DOHH2 (cell line): ENCODE measurements around the gene DHX38.

ENCODE experiments used
- H3F3A ChIP-seq: fragments of 200-600 bp; sonication (generic), shearing (Covaris generic); 2 replicates; pipeline ENCODE4 v1.6.0; 2016; ENCODE audit warnings: antibody characterized with exemption, mild to moderate bottlenecking; ENCODE audit not compliant: control insufficient read depth, insufficient read depth
- H3K27ac ChIP-seq: fragments of 200-600 bp; sonication (generic); 2 replicates; pipeline ENCODE4 v1.5.1; 2014; ENCODE audit warnings: low read depth, mild to moderate bottlenecking, low read length, moderate library complexity
- H3K27me3 ChIP-seq: fragments of 200-600 bp; sonication (generic); 2 replicates; pipeline ENCODE4 v1.6.1; 2014; ENCODE audit warnings: mild to moderate bottlenecking, low read length, mixed read lengths; ENCODE audit not compliant: control insufficient read depth
- H3K36me3 ChIP-seq: fragments of 200-600 bp; sonication (generic); 2 replicates; pipeline ENCODE4 v1.6.1; 2014; ENCODE audit warnings: mild to moderate bottlenecking, low read length, moderate library complexity, mixed read lengths; ENCODE audit not compliant: control insufficient read depth
- H3K4me1 ChIP-seq: fragments of 200-600 bp; sonication (generic); 2 replicates; pipeline ENCODE4 v1.6.1; 2014; ENCODE audit warnings: mild to moderate bottlenecking, low read length, mixed read lengths; ENCODE audit not compliant: control insufficient read depth
- H3K4me2 ChIP-seq: fragments of 200-600 bp; sonication (generic); 2 replicates; pipeline ENCODE4 v1.6.0; 2014; ENCODE audit warnings: mild to moderate bottlenecking, low read length, moderate library complexity
- H3K4me3 ChIP-seq: fragments of 200-600 bp; sonication (generic); 2 replicates; pipeline ENCODE4 v1.5.1; 2014; ENCODE audit warnings: mild to moderate bottlenecking, low read length, mixed read lengths
- H3K79me2 ChIP-seq: fragments of 200-600 bp; sonication (generic); 2 replicates; pipeline ENCODE4 v1.6.1; 2014; ENCODE audit warnings: mild to moderate bottlenecking, low read length, mixed read lengths; ENCODE audit not compliant: control insufficient read depth
- H3K9me2 ChIP-seq: fragments of 200-600 bp; sonication (generic); replicated peaks from 2 replicates; pipeline ENCODE4 v1.6.1; 2014; ENCODE audit warnings: mild to moderate bottlenecking, low read length, mixed read lengths; ENCODE audit not compliant: control insufficient read depth
- H3K9me3 ChIP-seq: fragments of 200-600 bp; sonication (generic); 2 replicates; pipeline ENCODE4 v1.6.1; 2014; ENCODE audit warnings: antibody characterized with exemption, low read length, mixed read lengths; ENCODE audit not compliant: control insufficient read depth, insufficient read depth
- H4K20me1 ChIP-seq: fragments of 200-600 bp; sonication (generic); 2 replicates; pipeline ENCODE4 v1.6.0; 2014; ENCODE audit warnings: low read depth, mild to moderate bottlenecking, antibody characterized with exemption, low read length, moderate library complexity; ENCODE audit not compliant: control insufficient read depth, insufficient read depth
- CTCF ChIP-seq: fragments of 200-600 bp; sonication (generic); IDR thresholded peaks from one replicate; pipeline ENCODE4 v1.5.1; 2014; ENCODE audit warnings: antibody characterized with exemption, mild to moderate bottlenecking, low read depth, low read length; ENCODE audit not compliant: poor library complexity, severe bottlenecking
- EZH2phosphoT487 ChIP-seq: fragments of 200-600 bp; sonication (generic); IDR thresholded peaks from 2 replicates; pipeline ENCODE4 v1.6.1; 2017; ENCODE audit warnings: borderline replicate concordance, mild to moderate bottlenecking, antibody characterized with exemption, low read length, moderate library complexity, mixed read lengths

DHX38 gene

DNA sequence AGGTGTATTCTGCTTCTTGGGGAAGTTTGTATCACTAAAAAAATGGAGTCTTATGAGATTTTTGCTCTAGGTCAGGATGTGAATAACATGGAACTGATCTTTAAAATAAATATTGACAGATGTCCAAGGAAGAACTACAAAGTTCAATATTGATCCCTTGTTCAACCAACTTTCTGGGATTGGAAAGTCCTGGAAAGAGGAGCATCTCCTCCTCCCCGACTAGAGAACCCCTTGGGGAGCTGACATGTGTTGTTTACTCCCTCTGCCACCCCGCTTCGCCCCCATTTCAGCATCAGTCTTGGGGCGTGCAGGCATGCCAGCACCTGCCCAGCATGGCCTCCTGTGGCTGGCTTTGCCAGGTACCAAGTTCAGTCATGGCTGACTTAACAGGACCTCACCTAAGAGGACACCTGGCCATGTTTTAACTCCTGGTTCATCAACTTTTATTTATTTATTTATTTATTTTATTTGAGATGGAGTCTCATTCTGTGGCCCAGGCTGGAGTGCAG is 44.5 kb downstream of the DHX38 start:
- peaks cover 3% of the 10 kb centered on the region; the same call in 1 of the 2 replicates for H3K27me3 ChIP-seq
- no peaks in the 10 kb centered on the region for H3K4me1 ChIP-seq
- no peaks in the 10 kb centered on the region for H3K79me2 ChIP-seq
- H4K20me1 ChIP-seq = no peaks in the 10 kb centered on the region
- no peak overlapping the region for H3K4me3 ChIP-seq
- no peaks in the 10 kb centered on the region for H3F3A ChIP-seq
- H3K4me2 ChIP-seq = no peak overlapping the region
- H3K27ac ChIP-seq = no peak overlapping the region
- H3K9me3 ChIP-seq = no peaks in the 10 kb centered on the region
- TF ChIP-seq EZH2phosphoT487 = no peak
- no peak for TF ChIP-seq CTCF
- no peaks in the 10 kb centered on the region for H3K36me3 ChIP-seq
- H3K9me2 ChIP-seq = no peaks in the 10 kb centered on the region

DNA sequence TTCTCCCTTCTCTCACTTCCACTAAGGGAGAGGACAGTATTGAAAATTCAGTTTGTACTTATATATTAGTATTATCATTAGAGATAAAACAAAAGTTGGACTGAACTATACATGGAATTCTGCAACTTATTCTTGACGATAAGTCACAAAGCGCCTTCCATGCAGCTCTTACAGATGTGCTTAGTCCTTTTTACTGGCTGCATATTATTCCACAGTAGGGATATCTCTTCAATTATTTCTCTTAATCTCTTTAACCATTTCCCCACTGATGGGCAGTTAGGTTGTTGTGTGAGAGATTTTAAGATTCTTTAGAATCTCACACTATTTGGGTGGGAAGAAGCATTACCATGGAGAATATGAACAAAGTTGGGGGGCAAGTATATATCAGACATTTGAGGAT is 46.3 kb downstream of the DHX38 start:
- no peak overlapping the region for H3K27ac ChIP-seq
- H3K9me3 ChIP-seq = no peaks in the 10 kb centered on the region
- no peaks in the 10 kb centered on the region for H3K4me1 ChIP-seq
- no peaks in the 10 kb centered on the region for H4K20me1 ChIP-seq
- H3K79me2 ChIP-seq = no peaks in the 10 kb centered on the region
- no peak for TF ChIP-seq EZH2phosphoT487
- no peak for TF ChIP-seq CTCF
- H3K36me3 ChIP-seq = no peaks in the 10 kb centered on the region
- H3K9me2 ChIP-seq = no peaks in the 10 kb centered on the region
- H3K27me3 ChIP-seq = peaks cover 3% of the 10 kb centered on the region; the same call in 1 of the 2 replicates
- no peak overlapping the region for H3K4me2 ChIP-seq
- H3K4me3 ChIP-seq = no peak overlapping the region
- no peaks in the 10 kb centered on the region for H3F3A ChIP-seq

DNA sequence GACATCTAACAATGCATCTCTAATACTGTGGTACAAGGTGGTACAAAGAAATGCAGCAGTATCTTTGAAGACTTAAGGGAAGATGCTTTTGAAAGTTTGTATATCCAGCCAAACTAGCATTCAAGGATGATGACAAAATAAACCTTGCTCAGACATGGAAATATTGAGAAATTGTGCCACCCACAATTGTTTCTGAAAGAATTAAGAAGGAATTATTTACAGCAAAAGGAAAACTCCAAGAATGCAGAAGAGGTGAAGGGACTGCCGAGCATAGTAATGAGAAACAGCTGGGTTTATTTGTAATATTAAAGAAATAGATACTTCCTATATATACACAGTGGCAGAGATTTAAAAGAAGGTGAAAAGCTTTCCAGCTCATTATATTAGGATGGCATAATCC is 48.8 kb downstream of the DHX38 start:
- TF ChIP-seq EZH2phosphoT487 = no peak
- no peaks in the 10 kb centered on the region for H3K9me2 ChIP-seq

GRCh38 chr16:72149676-72150464 is 56.2 kb downstream of the DHX38 start:
- Histone ChIP-seq H3K4me3 (no peak overlapping the region), H3K4me1 (no peaks in the 10 kb centered on the region), H3K9me2 (no peaks in the 10 kb centered on the region), H3K27ac (no peak overlapping the region), H3F3A (no peaks in the 10 kb centered on the region), H3K9me3 (no peaks in the 10 kb centered on the region), H3K36me3 (no peaks in the 10 kb centered on the region), H3K4me2 (no peak overlapping the region), H4K20me1 (no peaks in the 10 kb centered on the region), H3K79me2 (no peaks in the 10 kb centered on the region), H3K27me3 (no peaks in the 10 kb centered on the region)
- TF ChIP-seq CTCF = peak; percentile 9
- TF ChIP-seq EZH2phosphoT487 = no peak

More for the DNA sequence above, 48.8 kb downstream of the DHX38 start:
- no peaks in the 10 kb centered on the region for H3K4me1 ChIP-seq
- H3K9me3 ChIP-seq = no peaks in the 10 kb centered on the region
- no peak overlapping the region for H3K27ac ChIP-seq
- no peak overlapping the region for H3K4me2 ChIP-seq
- peaks cover 3% of the 10 kb centered on the region; the same call in 1 of the 2 replicates for H3K27me3 ChIP-seq
- H3K79me2 ChIP-seq = no peaks in the 10 kb centered on the region
- no peaks in the 10 kb centered on the region for H4K20me1 ChIP-seq
- H3K4me3 ChIP-seq = no peak overlapping the region
- no peaks in the 10 kb centered on the region for H3K36me3 ChIP-seq
- H3F3A ChIP-seq = no peaks in the 10 kb centered on the region
